ENCODE results near the gene DESI1.

DNA sequence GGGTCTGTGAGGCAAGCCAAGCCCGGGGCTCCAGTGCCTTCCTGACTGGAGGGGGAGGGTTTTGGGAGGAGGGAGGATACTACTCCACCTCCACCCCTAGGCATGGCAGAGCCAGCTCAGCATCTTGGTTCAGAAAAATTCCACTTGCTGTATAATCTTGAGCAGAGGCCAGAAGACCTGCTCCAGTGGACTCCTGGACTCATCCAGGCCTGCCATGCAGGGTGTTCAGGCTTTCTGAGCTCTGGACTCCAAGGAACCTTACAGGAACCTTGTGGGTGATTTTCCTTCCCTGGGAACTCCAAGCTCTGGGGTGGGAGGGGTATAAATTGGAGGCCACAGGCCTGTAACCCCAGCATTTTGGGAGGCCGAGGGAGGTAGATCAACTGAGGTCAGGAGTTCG, 50.6 kb downstream of the DESI1 start:
- TF ChIP-seq, protein P1, sequence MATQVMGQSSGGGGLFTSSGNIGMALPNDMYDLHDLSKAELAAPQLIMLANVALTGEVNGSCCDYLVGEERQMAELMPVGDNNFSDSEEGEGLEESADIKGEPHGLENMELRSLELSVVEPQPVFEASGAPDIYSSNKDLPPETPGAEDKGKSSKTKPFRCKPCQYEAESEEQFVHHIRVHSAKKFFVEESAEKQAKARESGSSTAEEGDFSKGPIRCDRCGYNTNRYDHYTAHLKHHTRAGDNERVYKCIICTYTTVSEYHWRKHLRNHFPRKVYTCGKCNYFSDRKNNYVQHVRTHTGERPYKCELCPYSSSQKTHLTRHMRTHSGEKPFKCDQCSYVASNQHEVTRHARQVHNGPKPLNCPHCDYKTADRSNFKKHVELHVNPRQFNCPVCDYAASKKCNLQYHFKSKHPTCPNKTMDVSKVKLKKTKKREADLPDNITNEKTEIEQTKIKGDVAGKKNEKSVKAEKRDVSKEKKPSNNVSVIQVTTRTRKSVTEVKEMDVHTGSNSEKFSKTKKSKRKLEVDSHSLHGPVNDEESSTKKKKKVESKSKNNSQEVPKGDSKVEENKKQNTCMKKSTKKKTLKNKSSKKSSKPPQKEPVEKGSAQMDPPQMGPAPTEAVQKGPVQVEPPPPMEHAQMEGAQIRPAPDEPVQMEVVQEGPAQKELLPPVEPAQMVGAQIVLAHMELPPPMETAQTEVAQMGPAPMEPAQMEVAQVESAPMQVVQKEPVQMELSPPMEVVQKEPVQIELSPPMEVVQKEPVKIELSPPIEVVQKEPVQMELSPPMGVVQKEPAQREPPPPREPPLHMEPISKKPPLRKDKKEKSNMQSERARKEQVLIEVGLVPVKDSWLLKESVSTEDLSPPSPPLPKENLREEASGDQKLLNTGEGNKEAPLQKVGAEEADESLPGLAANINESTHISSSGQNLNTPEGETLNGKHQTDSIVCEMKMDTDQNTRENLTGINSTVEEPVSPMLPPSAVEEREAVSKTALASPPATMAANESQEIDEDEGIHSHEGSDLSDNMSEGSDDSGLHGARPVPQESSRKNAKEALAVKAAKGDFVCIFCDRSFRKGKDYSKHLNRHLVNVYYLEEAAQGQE (IDR thresholded peaks at IDR 0.05; ENCODE audit: insufficient read depth in 1 of 2, low read depth in 2 of 2, low read length in 2 of 2) = no peak
- TF ChIP-seq POLR2AphosphoS5 (IDR thresholded peaks at IDR 0.05; ENCODE audit: low read depth, low read length) (no peak), SIN3A (IDR thresholded peaks at IDR 0.05; ENCODE audit: borderline replicate concordance, insufficient read depth, low read length) (no peak), TAF1 (IDR thresholded peaks at IDR 0.05; ENCODE audit: borderline replicate concordance, insufficient read depth, low read length) (no peak)

Data from PFSK-1 (cell line).